ENCODE data around the gene IER2. TPM values are rescaled to one million over a fixed set of nuclear protein-coding genes. Genes with fewer than 3 reads are reported as not detected.

IER2 gene
- total and polyA plus RNA-seq, 2 of the 8 experiments (the other 6 are each of a cell fraction or from before 2014, with no cell fraction given) = 84.5 to 138 TPM

GRCh38 chr19:13164343-13165161 is 14.3 kb downstream of the IER2 start:
- 0 out of 2 replicates have a peak overlapping the region, but pooled peaks have one; percentile 19 for H2BK15ac ChIP-seq (ENCODE audit: low read length)
- H3K4me1 ChIP-seq (replicated peaks in 1 of 4; ENCODE audit: control insufficient read depth in 3 of 4, insufficient read depth in 4 of 4, low read length in 3 of 4) = peaks cover 18 to 34% (median 20%) of the 10 kb centered on the region in 4 experiments
- no peak overlapping the region for H3K23ac ChIP-seq (ENCODE audit: insufficient read length)
- peak overlapping the region; percentile 7 to 62 (median 46) for H3K4me3 ChIP-seq (ENCODE audit: extremely low read depth in 1 of 4, insufficient read depth in 2 of 4, low read depth in 3 of 4, low read length in 4 of 4)
- peak overlapping the region; percentile 45 for H2BK120ac ChIP-seq (replicated peaks; ENCODE audit: low read depth, low read length)
- peak overlapping the region; percentile 95 for H3K27ac ChIP-seq (ENCODE audit: low read depth, low read length)
- peak overlapping the region; percentile 82 to 95 for H3K4me2 ChIP-seq (ENCODE audit: insufficient read depth in 1 of 2, low read depth in 2 of 2, low read length in 2 of 2)
- no peaks in the 10 kb centered on the region for H3K79me2 ChIP-seq (ENCODE audit: control insufficient read depth in 1 of 2, insufficient read depth in 2 of 2, low read length in 2 of 2)
- H4K20me1 ChIP-seq (replicated peaks in 1 of 2; ENCODE audit: control insufficient read depth in 1 of 2, insufficient read depth in 2 of 2, low read length in 2 of 2) = no peaks in the 10 kb centered on the region
- no peaks in the 10 kb centered on the region; the same call in 1 of the 2 replicates for H3K79me1 ChIP-seq (ENCODE audit: low read depth, low read length)
- H3K27me3 ChIP-seq (replicated peaks in 1 of 4; ENCODE audit: control insufficient read depth in 3 of 4, extremely low read depth in 1 of 4, insufficient read depth in 3 of 4, low read length in 3 of 4) = no peaks in the 10 kb centered on the region
- peak overlapping the region; percentile 91 for H2BK20ac ChIP-seq (ENCODE audit: low read length)
- peak overlapping the region; percentile 90 for H4K8ac ChIP-seq (ENCODE audit: extremely low read depth, insufficient read depth, low read length)
- H3K56ac ChIP-seq (replicated peaks; ENCODE audit: insufficient read length, low read depth, low read length) = peak overlapping the region; percentile 75
- H3K4ac ChIP-seq (replicated peaks; ENCODE audit: insufficient read length, low read depth, low read length) = peak overlapping the region; percentile 86
- ChIA-PET POLR2A (ENCODE audit: partially characterized antibody) (interaction anchor here (0.5 to 12.0 kb wide), 28 partner anchors 9 to 896 kb away, joined by 3 to 530 read pairs (median 5); partner anchors contain the start of genes CACNA1A, IER2, NACC1 and STX10), CTCF (ENCODE audit: partially characterized antibody) (interaction anchor here (0.7 to 5.2 kb wide), 8 partner anchors 10 to 154 kb away, joined by 3 to 34 read pairs (median 4); no protein-coding TSS in a partner anchor)
- no peak for FAIRE-seq
- H2AK5ac ChIP-seq (ENCODE audit: low read depth, low read length) = peak overlapping the region; percentile 88
- H3K9me3 ChIP-seq (ENCODE audit: insufficient read depth in 2 of 2, low read depth in 1 of 2, low read length in 1 of 2) = no peaks in the 10 kb centered on the region
- H3K18ac ChIP-seq (ENCODE audit: extremely low read depth, low read length) = peak overlapping the region; percentile 99
- H4K5ac ChIP-seq (ENCODE audit: insufficient read length, low read depth, low read length) = peak overlapping the region; percentile 88
- no peak overlapping the region for H2AFZ ChIP-seq (ENCODE audit: low read length)
- H3K23me2 ChIP-seq (ENCODE audit: low read depth, low read length) = peaks cover 13% of the 10 kb centered on the region; the same call in 1 of the 2 replicates
- H4K91ac ChIP-seq (replicated peaks; ENCODE audit: insufficient read length, low read length) = peak overlapping the region; percentile 90
- peak overlapping the region in 3 of 4 experiments; percentile 55 to 74 (median 68); a peak in 6 of 7 replicates for H3K9ac ChIP-seq (replicated peaks in 1 of 4; ENCODE audit: extremely low read depth in 1 of 4, low read depth in 3 of 4, low read length in 3 of 4)
- H3K36me3 ChIP-seq (ENCODE audit: control insufficient read depth in 2 of 4, insufficient read depth in 4 of 4, low read length in 3 of 4) = no peaks in the 10 kb centered on the region
- H3K14ac ChIP-seq (ENCODE audit: insufficient read length) = no peak overlapping the region
- peak overlapping the region; percentile 99 for H2BK12ac ChIP-seq (ENCODE audit: low read depth, low read length)
- peak; percentile 89 to 99 for DNase-seq (ENCODE audit: low read depth in 1 of 2, low spot score in 2 of 2)
- 5% methylated on average over 18 of the region's 19 CpGs; no CpG with 5 or more reads in 1 of the 2 experiments for WGBS, 2 experiments (ENCODE audit: extremely low coverage in 1 of 2, insufficient coverage in 1 of 2, insufficient read length in 1 of 2, insufficient replicate concordance in 2 of 2, low coverage in 1 of 2, low lambda C conversion rate in 2 of 2, missing lambda C conversion rate in 1 of 2)
- peak overlapping the region; percentile 99 for H2BK5ac ChIP-seq (ENCODE audit: low read depth, low read length)
- TF ChIP-seq SIN3A (conservative IDR thresholded peaks at IDR 0.05 in 1 of 2, IDR thresholded peaks at IDR 0.05 in 1 of 2; ENCODE audit: low read depth in 1 of 2, low read length in 2 of 2) = peak; percentile 74 to 78; a peak in 3 of 4 replicates
- TF ChIP-seq RXRA (IDR thresholded peaks at IDR 0.05; ENCODE audit: insufficient read depth, low read depth, low read length) = peak; percentile 74; the same call in 1 of the 2 replicates

All from H1 (cell line).